ENCODE data around the gene CHD5. TPM values are rescaled to one million over a fixed set of nuclear protein-coding genes. Genes with fewer than 3 reads are reported as not detected.

The CHD5 gene
- total and polyA plus RNA-seq, 2 of the 4 experiments (the other 2 are of a cell fraction): under 0.01 to 0.09 TPM

DNA sequence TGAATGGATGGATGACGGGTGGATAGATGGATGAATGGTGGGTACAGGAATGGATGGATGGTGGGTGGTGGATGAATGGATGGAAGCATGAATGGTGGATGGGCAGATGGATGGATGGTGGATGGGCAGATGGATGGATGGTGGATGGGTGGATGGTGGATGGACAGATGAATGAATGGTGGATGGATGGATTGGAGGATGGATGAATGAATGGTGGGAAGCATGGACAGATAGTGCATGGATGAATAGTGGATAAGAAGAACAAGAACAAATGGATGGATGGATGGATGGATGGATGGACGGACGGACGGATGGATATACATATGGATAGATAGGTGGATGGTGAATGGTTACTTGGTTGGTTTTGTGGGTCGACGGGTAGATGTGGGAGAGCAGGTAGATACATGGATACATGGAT lies 4.7 kb downstream of the CHD5 start:
- Histone ChIP-seq H2AK5ac (ENCODE audit: low read depth, low read length) (no peak overlapping the region), H3K79me1 (ENCODE audit: low read depth in 1 of 2, low read length in 2 of 2) (no peaks in the 10 kb centered on the region), H4K20me1 (ENCODE audit: insufficient read depth, low read length) (0 out of 2 replicates have a peak, but pooled peaks cover 3% of the 10 kb centered on the region), H3K4ac (ENCODE audit: low read depth, low read length) (no peak overlapping the region), H2AFZ (replicated peaks; ENCODE audit: low read length, poor library complexity) (no peak overlapping the region), H2BK15ac (ENCODE audit: low read depth, low read length) (no peak overlapping the region), H2AK9ac (replicated peaks; ENCODE audit: low read depth, low read length, poor library complexity) (no peak overlapping the region), H3K4me2 (ENCODE audit: low read depth, low read length) (no peak overlapping the region), H4K5ac (ENCODE audit: low read depth, low read length) (no peak overlapping the region), H3K36me3 (ENCODE audit: control insufficient read depth, insufficient read depth, low read length) (no peaks in the 10 kb centered on the region), H3K23ac (ENCODE audit: low read depth, low read length) (no peak overlapping the region), H4K91ac (ENCODE audit: insufficient read depth, low read depth, low read length) (no peak overlapping the region), H3K14ac (replicated peaks; ENCODE audit: low read depth, low read length) (no peak overlapping the region), H3K27ac (ENCODE audit: insufficient read depth, low read length) (no peak overlapping the region), H2BK5ac (ENCODE audit: low read depth, low read length, poor library complexity, severe bottlenecking) (peak overlapping the region; percentile 67), H2BK120ac (ENCODE audit: low read depth, low read length) (no peak overlapping the region), H3K4me1 (ENCODE audit: control insufficient read depth, insufficient read depth, low read length) (0 out of 2 replicates have a peak, but pooled peaks cover 2% of the 10 kb centered on the region), H3K4me3 (ENCODE audit: insufficient read depth, low read depth, low read length) (no peak overlapping the region), H3K9me3 (ENCODE audit: control insufficient read depth, insufficient read depth, low read length) (no peaks in the 10 kb centered on the region; the same call in 1 of the 2 replicates), H3K9ac (ENCODE audit: low read depth, low read length) (no peak overlapping the region), H3K56ac (ENCODE audit: extremely low read depth, insufficient read depth, low read length) (no peak overlapping the region), H3K18ac (ENCODE audit: low read depth, low read length) (no peak overlapping the region), H3K9me1 (ENCODE audit: insufficient read depth, low read length) (no peaks in the 10 kb centered on the region), H2BK20ac (ENCODE audit: low read depth, low read length) (no peak overlapping the region), H3K27me3 (ENCODE audit: control insufficient read depth, insufficient read depth, low read length) (peaks cover 42% of the 10 kb centered on the region), H4K8ac (ENCODE audit: low read depth in 2 of 2, low read length in 2 of 2) (no peak overlapping the region)
- in situ Hi-C loops (cut with MboI; ENCODE audit: low sequenced_read_pairs) (no loop called here), dilution Hi-C loops (cut with HindIII; ENCODE audit: low sequenced_read_pairs, unreplicated experiment) (no loop called here), intact Hi-C loops (cut with micrococcal nuclease) (no loop called here)
- CTCF ChIA-PET: no interaction called here
- no TSS peak for BruUV-seq (replicated peaks)
- POLR2A ChIA-PET (ENCODE audit: unreplicated experiment): no interaction called here
- DNase-seq (no peak), ATAC-seq (ENCODE audit: low read depth) (no peak)
- 63% methylated on average over 6 of the region's 6 CpGs; no CpG with 5 or more reads in 1 of the 2 experiments for WGBS, 2 experiments (ENCODE audit: extremely low coverage in 2 of 2, insufficient read length in 1 of 2)
- no peak for TF ChIP-seq CHD1 (IDR thresholded peaks at IDR 0.05; ENCODE audit: low read depth, low read length)
- no peak for TF ChIP-seq MAFK (IDR thresholded peaks at IDR 0.05; ENCODE audit: low read depth, low read length)
- no peak for TF ChIP-seq FOS (IDR thresholded peaks at IDR 0.05; ENCODE audit: low read depth, low read length)
- no peak for TF ChIP-seq BHLHE40 (IDR thresholded peaks at IDR 0.05; ENCODE audit: low read depth, low read length)

All from IMR-90 (cell line).